ENCODE results near the gene HAL.

DNA sequence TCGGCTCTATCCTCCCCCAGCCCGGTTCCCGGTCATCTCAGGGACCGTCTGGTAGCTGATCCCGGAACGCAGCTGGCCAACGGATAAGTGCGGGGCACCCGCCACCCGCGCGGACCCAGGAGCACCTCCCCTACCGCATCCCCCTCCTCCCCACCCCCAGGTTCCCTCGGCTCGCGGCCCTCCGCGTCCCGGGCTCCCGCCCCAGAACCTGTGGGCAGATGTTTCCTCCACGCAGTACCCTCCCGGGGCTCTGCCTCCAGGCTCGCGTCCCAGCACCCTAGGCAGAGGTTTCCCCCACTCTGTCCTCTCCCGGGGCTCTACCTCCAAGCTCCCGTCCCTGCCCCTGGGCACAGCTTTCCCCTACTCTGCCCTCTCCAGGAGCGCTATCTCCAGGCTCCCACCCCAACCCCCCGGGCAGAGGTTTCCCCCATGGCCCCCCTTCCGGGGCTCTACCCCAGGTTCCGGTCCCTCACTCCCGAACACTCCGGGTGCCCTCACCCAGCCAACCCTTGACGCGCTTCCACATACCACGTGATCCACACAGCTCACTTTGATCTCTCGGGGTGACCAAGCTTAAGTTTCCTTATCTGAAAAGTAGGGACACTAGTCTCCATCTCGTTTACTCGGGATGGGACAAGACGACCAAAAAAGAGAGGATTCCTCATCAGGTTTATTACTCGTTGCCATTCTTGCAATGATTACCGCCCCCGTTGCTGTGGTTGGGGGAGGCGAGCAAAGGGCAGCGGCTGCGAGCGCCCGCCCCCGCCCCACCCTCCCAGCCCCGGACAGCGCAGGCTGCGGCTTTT is 53.4 kb downstream of the HAL start, which contains the start of gene CCDC38:
- TF ChIP-seq, protein P1, sequence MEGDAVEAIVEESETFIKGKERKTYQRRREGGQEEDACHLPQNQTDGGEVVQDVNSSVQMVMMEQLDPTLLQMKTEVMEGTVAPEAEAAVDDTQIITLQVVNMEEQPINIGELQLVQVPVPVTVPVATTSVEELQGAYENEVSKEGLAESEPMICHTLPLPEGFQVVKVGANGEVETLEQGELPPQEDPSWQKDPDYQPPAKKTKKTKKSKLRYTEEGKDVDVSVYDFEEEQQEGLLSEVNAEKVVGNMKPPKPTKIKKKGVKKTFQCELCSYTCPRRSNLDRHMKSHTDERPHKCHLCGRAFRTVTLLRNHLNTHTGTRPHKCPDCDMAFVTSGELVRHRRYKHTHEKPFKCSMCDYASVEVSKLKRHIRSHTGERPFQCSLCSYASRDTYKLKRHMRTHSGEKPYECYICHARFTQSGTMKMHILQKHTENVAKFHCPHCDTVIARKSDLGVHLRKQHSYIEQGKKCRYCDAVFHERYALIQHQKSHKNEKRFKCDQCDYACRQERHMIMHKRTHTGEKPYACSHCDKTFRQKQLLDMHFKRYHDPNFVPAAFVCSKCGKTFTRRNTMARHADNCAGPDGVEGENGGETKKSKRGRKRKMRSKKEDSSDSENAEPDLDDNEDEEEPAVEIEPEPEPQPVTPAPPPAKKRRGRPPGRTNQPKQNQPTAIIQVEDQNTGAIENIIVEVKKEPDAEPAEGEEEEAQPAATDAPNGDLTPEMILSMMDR (IDR thresholded peaks at IDR 0.05): no peak
- TF ChIP-seq CHD4 (IDR thresholded peaks at IDR 0.05; ENCODE audit: borderline replicate concordance): no peak
- peak; percentile 77 to 91; a peak in 4 of 5 replicates for TF ChIP-seq JUN (IDR thresholded peaks at IDR 0.05)
- TF ChIP-seq RARB (CRISPR knock-in tag; IDR thresholded peaks at IDR 0.05): no peak
- TF ChIP-seq POLR2A (IDR thresholded peaks at IDR 0.05; ENCODE audit: low read length): peak; percentile 79
- TF ChIP-seq, protein P2, sequence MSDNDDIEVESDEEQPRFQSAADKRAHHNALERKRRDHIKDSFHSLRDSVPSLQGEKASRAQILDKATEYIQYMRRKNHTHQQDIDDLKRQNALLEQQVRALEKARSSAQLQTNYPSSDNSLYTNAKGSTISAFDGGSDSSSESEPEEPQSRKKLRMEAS (IDR thresholded peaks at IDR 0.05): peak; percentile 55; the same call in 1 of the 2 replicates
- no peak for TF ChIP-seq JUNB (IDR thresholded peaks at IDR 0.05)
- TF ChIP-seq RAD21 (conservative IDR thresholded peaks at IDR 0.05 in 1 of 2, IDR thresholded peaks at IDR 0.05 in 1 of 2): no peak; a peak in 1 of 5 replicates
- 0 out of 3 replicates have a peak, but pooled peaks have one; percentile 5 for TF ChIP-seq SMC3 (IDR thresholded peaks at IDR 0.05)
- no peak for TF ChIP-seq ZFP36 (IDR thresholded peaks at IDR 0.05; ENCODE audit: borderline replicate concordance, partially characterized antibody)

Measured in A549 (cell line).